Thoracic aorta (tissue), 2 donors: Measurements from ENCODE around the gene IFRD2. TPM values are rescaled to one million over a fixed set of nuclear protein-coding genes. Genes with fewer than 3 reads are reported as not detected.

Experiments
- ATAC-seq: fragments of 150-250 bp; one replicate; pipeline ENCODE4 v1.8.0; 2017; ENCODE audit warnings: low read depth; ENCODE audit not compliant: insufficient number of reproducible peaks, low FRiP score
- DNase-seq: peaks from one replicate; pipeline ENCODE4 v3.0.0-alpha.2; 2020; ENCODE audit warnings: low spot score
- H3K27ac ChIP-seq, 2 donors: fragments of 200-600 bp; sonication (generic); 1 replicate in 1 of 2; 2 replicates in 1 of 2; pipeline ENCODE4 v1.5.1; 2016; ENCODE audit warnings: mild to moderate bottlenecking in 2 of 2, moderate library complexity in 2 of 2
- H3K27me3 ChIP-seq: fragments of 200-600 bp; sonication (generic); replicated peaks from 2 replicates; pipeline ENCODE4 v1.6.0; 2016; ENCODE audit warnings: mild to moderate bottlenecking; ENCODE audit not compliant: insufficient read depth
- H3K36me3 ChIP-seq: fragments of 200-600 bp; sonication (generic); one replicate; pipeline ENCODE4 v1.5.1; 2016
- H3K4me1 ChIP-seq, 2 donors: fragments of 200-600 bp; sonication (generic); 1 replicate in 1 of 2; 2 replicates in 1 of 2; pipeline versions ENCODE4 v1.5.1 to v1.6.0; 2016; ENCODE audit warnings: low read depth in 2 of 2, mild to moderate bottlenecking in 1 of 2; ENCODE audit not compliant: control insufficient read depth in 1 of 2
- H3K4me3 ChIP-seq: fragments of 200-600 bp; sonication (generic); 2 replicates; pipeline ENCODE4 v1.5.1; 2016; ENCODE audit warnings: mild to moderate bottlenecking
- H3K9me3 ChIP-seq: fragments of 200-600 bp; sonication (generic); 2 replicates; pipeline ENCODE4 v1.5.1; 2016
- CTCF ChIP-seq: fragments of 200-600 bp; sonication (generic); IDR thresholded peaks from one replicate; pipeline ENCODE4 v1.5.1; 2019; ENCODE audit warnings: antibody characterized with exemption
- total RNA-seq, 2 donors: library from RNA; depleted of rRNA; stranded (reverse); fragments of >200 nt; gene quantifications; one replicate each; pipeline versions ENCODE4 v1.1.0 to v1.2.3, GENCODE V29; 2016

The IFRD2 gene
- total RNA-seq, 2 donors from 2014 or later: 43.3 to 118 TPM

GRCh38 chr3:50276762-50277101 is 15.5 kb downstream of the IFRD2 start:
- Histone ChIP-seq H3K27me3 (no peaks in the 10 kb centered on the region), H3K4me3 (no peak overlapping the region), H3K27ac (no peak overlapping the region), H3K4me1 (peaks cover 4 to 20% of the 10 kb centered on the region in 2 donors), H3K36me3 (peaks cover 6% of the 10 kb centered on the region), H3K9me3 (no peaks in the 10 kb centered on the region)
- ATAC-seq (no peak), DNase-seq (no peak)
- TF ChIP-seq CTCF: no peak

- ATAC-seq: no peak
- DNase-seq: no peak
Measured at GRCh38 chr3:50275996-50276761, 16.1 kb downstream of the IFRD2 start.

GRCh38 chr3:50275141-50275995 is 16.9 kb downstream of the IFRD2 start:
- Histone ChIP-seq H3K4me3 (no peak overlapping the region), H3K4me1 (peaks cover 4 to 25% of the 10 kb centered on the region in 2 donors), H3K36me3 (peaks cover 6% of the 10 kb centered on the region), H3K27me3 (no peaks in the 10 kb centered on the region), H3K9me3 (no peaks in the 10 kb centered on the region), H3K27ac (no peak overlapping the region)
- DNase-seq (no peak), ATAC-seq (no peak)
- TF ChIP-seq CTCF: no peak

More at GRCh38 chr3:50275996-50276761, 16.1 kb downstream of the IFRD2 start:
- Histone ChIP-seq H3K4me1 (peaks cover 4 to 20% of the 10 kb centered on the region in 2 donors), H3K27me3 (no peaks in the 10 kb centered on the region), H3K9me3 (no peaks in the 10 kb centered on the region), H3K4me3 (no peak overlapping the region), H3K27ac (no peak overlapping the region), H3K36me3 (peaks cover 6% of the 10 kb centered on the region)
- TF ChIP-seq CTCF: no peak

GRCh38 chr3:50274371-50275104 is 17.7 kb downstream of the IFRD2 start:
- H3K4me3 ChIP-seq: no peak overlapping the region
- H3K9me3 ChIP-seq: no peaks in the 10 kb centered on the region
- no peak for DNase-seq
- no peak overlapping the region for H3K27ac ChIP-seq
- ATAC-seq: no peak
- peaks cover 4 to 32% of the 10 kb centered on the region in 2 donors for H3K4me1 ChIP-seq
- H3K27me3 ChIP-seq: no peaks in the 10 kb centered on the region
- TF ChIP-seq CTCF: peak; percentile 59
- peaks cover 6% of the 10 kb centered on the region for H3K36me3 ChIP-seq

GRCh38 chr3:50273689-50274065 is 18.6 kb downstream of the IFRD2 start:
- no peak for TF ChIP-seq CTCF
- Histone ChIP-seq H3K9me3 (no peaks in the 10 kb centered on the region), H3K4me1 (peaks cover 5 to 31% of the 10 kb centered on the region in 2 donors), H3K4me3 (no peak overlapping the region), H3K36me3 (peaks cover 6% of the 10 kb centered on the region), H3K27ac (no peak overlapping the region), H3K27me3 (no peaks in the 10 kb centered on the region)
- ATAC-seq (no peak), DNase-seq (no peak)
